HepG2 (cell line): Measurements from ENCODE around the gene GNG12. TPM values are rescaled to one million over a fixed set of nuclear protein-coding genes. Genes with fewer than 3 reads are reported as not detected.

Experiments used
- ATRX ChIP-seq: sonication (generic); formaldehyde crosslinking; IDR thresholded peaks from 2 replicates; pipeline ENCODE4 v1.4.0; 2020; ENCODE audit warnings: missing genetic modification reagents, borderline replicate concordance
- CREB1 ChIP-seq, 2 experiments: fragments of 450-650 bp in 1 of 2; IDR thresholded peaks; 2 replicates each; pipeline ENCODE4 v1.6.1; 2016 to 2017; ENCODE audit warnings: control low read depth in 1 of 2, mild to moderate bottlenecking in 1 of 2, missing compliant biosample characterization in 1 of 2, missing genetic modification characterization in 1 of 2
- ERF ChIP-seq: IDR thresholded peaks from 2 replicates; pipeline ENCODE4 v1.6.1; 2018; ENCODE audit warnings: missing biosample characterization, missing genetic modification reagents
- KDM5B ChIP-seq: sonication (generic); formaldehyde crosslinking; IDR thresholded peaks from 2 replicates; pipeline ENCODE4 v1.4.0; 2020; ENCODE audit warnings: missing genetic modification reagents, mild to moderate bottlenecking, borderline replicate concordance
- PCBP1 ChIP-seq: fragments of 200-400 bp; formaldehyde crosslinking; IDR thresholded peaks from 2 replicates; pipeline ENCODE4 v1.6.1; 2017; ENCODE audit warnings: mild to moderate bottlenecking, low read depth, low read length, borderline replicate concordance
- SAP130 ChIP-seq: IDR thresholded peaks from 2 replicates; pipeline ENCODE4 v1.6.1; 2016; ENCODE audit warnings: low read depth
- ZFYVE20 ChIP-seq: sonication (generic); formaldehyde crosslinking; IDR thresholded peaks from 2 replicates; pipeline ENCODE4 v1.8.0; 2023; ENCODE audit warnings: low read depth, mild to moderate bottlenecking, moderate library complexity, missing genetic modification reagents, borderline replicate concordance
- ZHX2 ChIP-seq, 2 experiments: sonication (generic) in 1 of 2; formaldehyde crosslinking in 1 of 2; IDR thresholded peaks; 2 replicates each; pipeline versions ENCODE4 v1.6.1 to v1.9.0; 2014 to 2022; ENCODE audit warnings: antibody characterized with exemption in 1 of 2, borderline replicate concordance in 1 of 2, inconsistent platforms in 1 of 2, low read depth in 1 of 2, missing genetic modification reagents in 1 of 2
- ZNF280B ChIP-seq: sonication (generic); formaldehyde crosslinking; IDR thresholded peaks from 2 replicates; pipeline ENCODE4 v1.5.0; 2020; ENCODE audit warnings: missing genetic modification reagents, mild to moderate bottlenecking, borderline replicate concordance
- ZNF672 ChIP-seq: sonication (generic); formaldehyde crosslinking; IDR thresholded peaks from 2 replicates; pipeline ENCODE4 v1.8.1; 2022; ENCODE audit warnings: missing genetic modification reagents
- ZNF780A ChIP-seq: sonication (generic); formaldehyde crosslinking; IDR thresholded peaks from 2 replicates; pipeline ENCODE4 v1.8.0; 2022; ENCODE audit warnings: mild to moderate bottlenecking, missing genetic modification reagents, moderate library complexity
- polyA plus RNA-seq, 8 experiments: library from polyadenylated mRNA; depleted of rRNA in 3 of 8; stranded (reverse) in 7 of 8; unstranded in 1 of 8; fragments of >200 nt; fragmentation: Illumina TruSeq in 4 of 8; extraction: Trizol in 4 of 8; gene quantifications; 2 replicates each; pipeline versions ENCODE4 v1.2.1 to v1.2.3, GENCODE V29; 2011 to 2016; ENCODE audit warnings: low read depth in 4 of 8, missing spikeins in 1 of 8, mixed read lengths in 1 of 8; ENCODE audit not compliant: insufficient read depth in 1 of 8
- total RNA-seq, 5 experiments: library from RNA; depleted of rRNA; stranded (reverse); fragments of >200 nt; fragmentation: Illumina TruSeq; extraction: Trizol; gene quantifications; 2 replicates each; pipeline ENCODE4 v1.2.3, GENCODE V29; 2016; ENCODE audit warnings: low read depth in 1 of 5
- TF ChIP-seq, protein P1 (sequence below), 2 experiments: sonication (generic) in 1 of 2; formaldehyde crosslinking in 1 of 2; IDR thresholded peaks; 2 replicates each; pipeline versions ENCODE4 v1.4.0 to v1.6.1; 2018 to 2020; ENCODE audit warnings: missing genetic modification reagents in 2 of 2, borderline replicate concordance in 1 of 2, low read depth in 1 of 2, mild to moderate bottlenecking in 1 of 2, missing biosample characterization in 1 of 2

Gene GNG12
- total and polyA plus RNA-seq, 2 of the 13 experiments (the other 11 are each of a cell fraction or from before 2014, with no cell fraction given) = 0.11 TPM

DNA sequence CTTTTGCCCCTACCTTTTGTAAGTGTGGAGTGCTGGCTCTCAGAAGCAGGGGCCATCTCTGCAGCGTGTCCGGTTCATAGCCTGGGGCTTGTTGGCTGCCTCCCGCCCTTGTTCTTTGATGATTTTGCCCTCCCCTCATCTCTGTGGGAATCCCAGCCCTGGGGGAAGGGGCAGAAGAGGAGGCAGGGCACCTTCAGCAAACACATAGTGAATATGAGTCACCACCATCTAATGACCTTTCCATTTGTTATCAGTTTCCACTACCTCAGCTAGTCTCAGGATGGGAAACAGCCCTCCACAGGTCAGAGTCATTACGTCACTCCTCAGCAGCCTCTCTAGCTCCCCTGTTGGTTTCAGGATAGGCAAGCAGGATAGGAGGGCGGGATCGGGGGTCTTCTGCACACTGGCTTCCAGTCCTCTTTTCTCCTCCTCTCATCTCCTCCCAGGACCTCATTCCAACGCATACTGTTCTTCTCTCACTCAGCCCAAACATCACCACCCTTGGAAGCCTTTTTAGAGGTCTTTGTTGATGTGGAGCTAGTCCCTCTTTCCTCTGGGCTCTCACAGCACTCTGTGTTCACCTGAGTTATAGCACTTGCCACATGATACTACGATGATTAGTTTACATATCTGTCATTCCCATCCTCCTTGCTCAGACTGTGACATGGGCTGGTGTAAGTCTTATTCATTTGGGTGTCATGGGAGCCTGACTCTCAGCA, 132.4 kb downstream of the GNG12 start (continued):
- TF ChIP-seq ZHX2 (IDR thresholded peaks at IDR 0.05; ENCODE audit: low read depth) (0 out of 2 replicates have a peak, but pooled peaks have one; percentile 23), ZHX2 (CRISPR knock-in tag; IDR thresholded peaks at IDR 0.05; ENCODE audit: borderline replicate concordance) (no peak), ATRX (CRISPR knock-in tag) (no peak), SAP130 (peak; percentile 92), ZNF780A (no peak), PCBP1 (no peak), CREB1 (IDR thresholded peaks at IDR 0.05) (peak; percentile 96), CREB1 (CRISPR knock-in tag; IDR thresholded peaks at IDR 0.05) (peak; percentile 95), ZNF672 (CRISPR knock-in tag) (no peak), ZFYVE20 (no peak), ERF (CRISPR knock-in tag) (peak; percentile 75; the same call in 1 of the 2 replicates), ZNF280B (CRISPR knock-in tag) (no peak), KDM5B (no peak; the same call in 1 of the 2 replicates)
- TF ChIP-seq, protein P1, sequence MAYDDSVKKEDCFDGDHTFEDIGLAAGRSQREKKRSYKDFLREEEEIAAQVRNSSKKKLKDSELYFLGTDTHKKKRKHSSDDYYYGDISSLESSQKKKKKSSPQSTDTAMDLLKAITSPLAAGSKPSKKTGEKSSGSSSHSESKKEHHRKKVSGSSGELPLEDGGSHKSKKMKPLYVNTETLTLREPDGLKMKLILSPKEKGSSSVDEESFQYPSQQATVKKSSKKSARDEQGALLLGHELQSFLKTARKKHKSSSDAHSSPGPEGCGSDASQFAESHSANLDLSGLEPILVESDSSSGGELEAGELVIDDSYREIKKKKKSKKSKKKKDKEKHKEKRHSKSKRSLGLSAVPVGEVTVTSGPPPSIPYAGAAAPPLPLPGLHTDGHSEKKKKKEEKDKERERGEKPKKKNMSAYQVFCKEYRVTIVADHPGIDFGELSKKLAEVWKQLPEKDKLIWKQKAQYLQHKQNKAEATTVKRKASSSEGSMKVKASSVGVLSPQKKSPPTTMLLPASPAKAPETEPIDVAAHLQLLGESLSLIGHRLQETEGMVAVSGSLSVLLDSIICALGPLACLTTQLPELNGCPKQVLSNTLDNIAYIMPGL (CRISPR knock-in tag; IDR thresholded peaks at IDR 0.05; ENCODE audit: borderline replicate concordance in 1 of 2, low read depth in 1 of 2) = peak; percentile 39 to 71; a peak in 3 of 4 replicates
